ENCODE measurements around the gene POLG2.

DNA sequence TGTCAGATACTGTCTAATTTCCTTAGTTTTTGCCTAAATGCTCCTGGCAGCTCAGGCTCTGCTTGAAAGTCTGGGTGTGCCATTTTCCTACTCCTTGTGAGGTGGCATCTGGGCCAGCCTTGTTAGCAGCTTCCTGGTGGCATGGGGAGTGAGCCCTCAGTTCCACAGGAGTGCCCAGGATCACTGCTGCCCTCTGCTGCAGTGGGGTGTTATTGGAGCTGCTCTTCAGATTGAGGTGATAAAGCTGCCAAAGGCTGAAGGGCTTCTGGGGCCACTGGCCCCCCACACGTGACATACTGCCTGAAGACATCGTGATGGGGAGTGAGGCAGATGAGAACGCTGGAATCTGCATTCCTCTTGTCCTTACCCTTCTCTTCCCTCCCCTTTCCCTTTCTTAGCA lies 37.3 kb upstream of the POLG2 start:
- TF ChIP-seq, protein P1, sequence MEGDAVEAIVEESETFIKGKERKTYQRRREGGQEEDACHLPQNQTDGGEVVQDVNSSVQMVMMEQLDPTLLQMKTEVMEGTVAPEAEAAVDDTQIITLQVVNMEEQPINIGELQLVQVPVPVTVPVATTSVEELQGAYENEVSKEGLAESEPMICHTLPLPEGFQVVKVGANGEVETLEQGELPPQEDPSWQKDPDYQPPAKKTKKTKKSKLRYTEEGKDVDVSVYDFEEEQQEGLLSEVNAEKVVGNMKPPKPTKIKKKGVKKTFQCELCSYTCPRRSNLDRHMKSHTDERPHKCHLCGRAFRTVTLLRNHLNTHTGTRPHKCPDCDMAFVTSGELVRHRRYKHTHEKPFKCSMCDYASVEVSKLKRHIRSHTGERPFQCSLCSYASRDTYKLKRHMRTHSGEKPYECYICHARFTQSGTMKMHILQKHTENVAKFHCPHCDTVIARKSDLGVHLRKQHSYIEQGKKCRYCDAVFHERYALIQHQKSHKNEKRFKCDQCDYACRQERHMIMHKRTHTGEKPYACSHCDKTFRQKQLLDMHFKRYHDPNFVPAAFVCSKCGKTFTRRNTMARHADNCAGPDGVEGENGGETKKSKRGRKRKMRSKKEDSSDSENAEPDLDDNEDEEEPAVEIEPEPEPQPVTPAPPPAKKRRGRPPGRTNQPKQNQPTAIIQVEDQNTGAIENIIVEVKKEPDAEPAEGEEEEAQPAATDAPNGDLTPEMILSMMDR (IDR thresholded peaks at IDR 0.05) = no peak
- TF ChIP-seq POLR2A (IDR thresholded peaks at IDR 0.05) = no peak
